Tibial nerve (tissue), 4 donors: Measurements from ENCODE around the gene GGPS1.

Experiments
- EP300 ChIP-seq, 2 donors: sonication (generic); formaldehyde crosslinking; IDR thresholded peaks; one replicate each; pipeline ENCODE4 v1.6.1; 2017; ENCODE audit warnings: antibody characterized with exemption in 2 of 2, mild to moderate bottlenecking in 1 of 2
- POLR2A ChIP-seq, 2 donors: fragments of 450-650 bp; IDR thresholded peaks; one replicate each; pipeline ENCODE4 v1.6.1; 2017; ENCODE audit warnings: antibody characterized with exemption in 2 of 2, mild to moderate bottlenecking in 2 of 2, moderate library complexity in 2 of 2
- TF ChIP-seq, protein P1 (sequence below), 5 experiments: fragments of 200-600 bp in 3 of 5; fragments of 450-650 bp in 2 of 5; sonication (generic) in 3 of 5; IDR thresholded peaks; one replicate each; pipeline ENCODE4 v1.5.1; 2016 to 2019; ENCODE audit warnings: antibody characterized with exemption in 5 of 5, mild to moderate bottlenecking in 3 of 5, moderate library complexity in 2 of 5

DNA sequence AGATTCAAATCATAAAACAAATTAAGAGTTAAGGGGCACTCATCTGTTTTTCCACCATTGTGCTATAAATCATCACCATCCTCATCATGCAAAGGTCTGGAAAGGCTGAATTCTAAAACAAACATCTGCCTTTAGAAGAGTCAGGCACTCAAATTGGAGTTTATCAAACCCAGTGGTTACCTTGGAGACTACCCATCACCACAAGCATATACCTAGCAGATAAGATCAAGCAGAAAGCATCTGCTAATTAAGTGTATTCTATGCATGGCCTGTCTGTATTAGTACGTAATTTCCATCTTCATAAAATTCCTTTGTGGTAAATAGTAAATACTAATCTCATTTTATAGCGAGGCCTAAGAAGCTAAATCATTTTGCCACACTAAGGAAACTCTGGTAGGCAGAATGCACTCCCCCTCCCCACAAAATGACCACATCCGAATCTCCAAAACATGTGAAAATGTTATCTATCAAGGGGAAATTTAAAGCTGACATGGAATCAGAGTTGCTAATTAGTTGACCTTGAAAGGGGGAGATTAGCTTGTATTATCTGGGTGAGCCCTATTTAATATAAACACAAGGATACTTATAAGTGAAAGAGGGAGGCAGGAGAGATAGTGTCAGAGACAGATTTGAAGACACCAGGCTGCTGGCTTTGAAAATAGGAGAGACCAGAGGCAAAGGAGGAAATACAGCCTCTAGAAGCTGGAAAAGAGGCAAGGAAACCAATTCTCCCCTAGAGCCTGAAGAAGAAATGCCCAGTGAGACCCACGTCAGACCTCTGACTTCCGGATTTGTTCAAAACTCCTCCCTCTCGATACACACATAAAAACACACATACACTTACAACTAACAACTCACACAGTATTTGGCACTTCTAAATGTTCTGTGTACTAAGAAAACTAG, 23.6 kb upstream of the GGPS1 start:
- TF ChIP-seq, protein P1, sequence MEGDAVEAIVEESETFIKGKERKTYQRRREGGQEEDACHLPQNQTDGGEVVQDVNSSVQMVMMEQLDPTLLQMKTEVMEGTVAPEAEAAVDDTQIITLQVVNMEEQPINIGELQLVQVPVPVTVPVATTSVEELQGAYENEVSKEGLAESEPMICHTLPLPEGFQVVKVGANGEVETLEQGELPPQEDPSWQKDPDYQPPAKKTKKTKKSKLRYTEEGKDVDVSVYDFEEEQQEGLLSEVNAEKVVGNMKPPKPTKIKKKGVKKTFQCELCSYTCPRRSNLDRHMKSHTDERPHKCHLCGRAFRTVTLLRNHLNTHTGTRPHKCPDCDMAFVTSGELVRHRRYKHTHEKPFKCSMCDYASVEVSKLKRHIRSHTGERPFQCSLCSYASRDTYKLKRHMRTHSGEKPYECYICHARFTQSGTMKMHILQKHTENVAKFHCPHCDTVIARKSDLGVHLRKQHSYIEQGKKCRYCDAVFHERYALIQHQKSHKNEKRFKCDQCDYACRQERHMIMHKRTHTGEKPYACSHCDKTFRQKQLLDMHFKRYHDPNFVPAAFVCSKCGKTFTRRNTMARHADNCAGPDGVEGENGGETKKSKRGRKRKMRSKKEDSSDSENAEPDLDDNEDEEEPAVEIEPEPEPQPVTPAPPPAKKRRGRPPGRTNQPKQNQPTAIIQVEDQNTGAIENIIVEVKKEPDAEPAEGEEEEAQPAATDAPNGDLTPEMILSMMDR (IDR thresholded peaks at IDR 0.05) = no peak
- TF ChIP-seq EP300 (IDR thresholded peaks at IDR 0.05) = no peak
- TF ChIP-seq POLR2A (IDR thresholded peaks at IDR 0.05) = no peak
